Stimulated activated naive CD8-positive, alpha-beta T cell treated with anti-CD3 and anti-CD28 coated beads, Interleukin-15, amount 100 ng/mL, for 72 hours (primary cell): ENCODE results near the gene FREM1.
A peak's percentile ranks its signal among the peaks of the same experiment; 100 is the strongest.

Source experiments
- ATAC-seq: fragments of 150-1000 bp; cut with Tn5 transposase; 2 replicates; pipeline ENCODE4 v1.10.0; 2021; ENCODE audit warnings: mild to moderate bottlenecking, moderate library complexity
- DNase-seq, 2 donors: peaks; one replicate each; pipeline ENCODE4 v3.0.0; 2021 to 2022
- H3K27ac Mint-ChIP-seq, 2 donors: one replicate each; pipeline ENCODE4 v1.8.0; 2022; ENCODE audit warnings: mild to moderate bottlenecking in 2 of 2, mixed read lengths in 2 of 2, moderate library complexity in 2 of 2
- H3K27me3 Mint-ChIP-seq: one replicate; pipeline ENCODE4 v1.8.0; 2022; ENCODE audit warnings: mixed read lengths
- H3K4me1 Mint-ChIP-seq: one replicate; pipeline ENCODE4 v1.8.0; 2022; ENCODE audit warnings: mild to moderate bottlenecking, mixed read lengths
- H3K4me3 Mint-ChIP-seq, 2 donors: one replicate each; pipeline ENCODE4 v1.8.0; 2022; ENCODE audit warnings: mild to moderate bottlenecking in 2 of 2, mixed read lengths in 2 of 2, moderate library complexity in 1 of 2
- H3K9me3 Mint-ChIP-seq, 2 donors: one replicate each; pipeline ENCODE4 v1.8.0; 2022; ENCODE audit warnings: mixed read lengths in 2 of 2

The FREM1 gene

GRCh38 chr9:14779566-14780022 is 130.6 kb downstream of the FREM1 start:
- Mint-ChIP-seq H3K27ac (peak overlapping the region in 1 of 2 donors; percentile 86), H3K4me3 (no peak overlapping the region), H3K9me3 (no peaks in the 10 kb centered on the region), H3K4me1 (no peaks in the 10 kb centered on the region), H3K27me3 (peaks cover 9% of the 10 kb centered on the region)
- no peak for DNase-seq
- no peak for ATAC-seq

DNA sequence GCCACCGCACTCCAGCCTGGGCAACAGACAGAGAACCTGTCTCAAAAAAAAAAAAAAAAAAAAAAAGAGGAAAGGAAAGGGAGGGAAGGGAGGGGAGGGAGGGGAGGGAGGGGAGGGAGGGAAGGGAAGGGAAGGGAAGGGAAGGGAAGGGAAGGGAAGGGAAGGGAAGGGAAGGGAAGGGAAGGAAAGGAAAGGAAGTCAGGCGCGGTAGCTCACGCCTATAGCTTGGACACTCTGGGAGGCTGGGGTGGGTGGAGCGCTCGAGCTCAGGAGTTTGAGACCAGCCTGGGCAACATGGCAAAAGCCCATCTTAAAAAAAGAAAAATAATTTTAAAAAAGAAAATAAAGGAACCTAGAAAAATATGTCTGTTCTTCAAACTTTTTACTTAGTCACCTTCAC is 131.7 kb downstream of the FREM1 start:
- H3K4me1 Mint-ChIP-seq: no peaks in the 10 kb centered on the region
- no peak for DNase-seq
- no peak for ATAC-seq
- no peak overlapping the region for H3K4me3 Mint-ChIP-seq
- no peak overlapping the region for H3K27ac Mint-ChIP-seq
- peaks cover 9% of the 10 kb centered on the region for H3K27me3 Mint-ChIP-seq
- H3K9me3 Mint-ChIP-seq: no peaks in the 10 kb centered on the region

DNA sequence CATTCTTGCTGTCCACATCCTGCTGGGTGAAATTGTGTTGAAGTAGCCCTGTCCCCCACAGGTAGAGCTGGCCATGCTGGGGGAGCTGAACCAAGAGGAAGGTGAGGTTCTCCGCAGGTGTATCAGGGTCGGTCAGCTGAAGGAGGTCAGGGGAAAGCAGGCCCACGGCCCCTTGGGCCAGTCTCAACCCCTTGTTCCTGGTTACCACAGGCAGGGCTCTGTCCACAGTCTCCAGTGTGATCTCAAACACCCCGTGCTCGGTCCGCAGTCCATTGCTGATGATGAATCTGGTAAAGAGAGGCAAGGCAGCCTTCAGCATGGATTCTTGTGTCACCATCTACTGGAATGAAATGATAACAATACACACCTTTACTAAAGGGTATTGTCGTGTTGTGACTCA is 134.3 kb downstream of the FREM1 start:
- ATAC-seq (no peak), DNase-seq (no peak)
- H3K27ac Mint-ChIP-seq: no peak overlapping the region
- peaks cover 12% of the 10 kb centered on the region for H3K27me3 Mint-ChIP-seq
- H3K4me1 Mint-ChIP-seq: no peaks in the 10 kb centered on the region
- H3K9me3 Mint-ChIP-seq: no peaks in the 10 kb centered on the region
- H3K4me3 Mint-ChIP-seq: no peak overlapping the region

GRCh38 chr9:14770592-14770991 is 139.6 kb downstream of the FREM1 start:
- Mint-ChIP-seq H3K27ac (no peak overlapping the region), H3K4me3 (no peak overlapping the region), H3K9me3 (no peaks in the 10 kb centered on the region), H3K27me3 (peaks cover 19% of the 10 kb centered on the region), H3K4me1 (no peaks in the 10 kb centered on the region)
- DNase-seq: no peak
- no peak for ATAC-seq

GRCh38 chr9:14769230-14769571 is 141.0 kb downstream of the FREM1 start:
- H3K9me3 Mint-ChIP-seq: no peaks in the 10 kb centered on the region
- H3K27ac Mint-ChIP-seq: no peak overlapping the region
- H3K4me3 Mint-ChIP-seq: no peak overlapping the region
- no peaks in the 10 kb centered on the region for H3K4me1 Mint-ChIP-seq
- DNase-seq (no peak), ATAC-seq (no peak)
- H3K27me3 Mint-ChIP-seq: peaks cover 21% of the 10 kb centered on the region

DNA sequence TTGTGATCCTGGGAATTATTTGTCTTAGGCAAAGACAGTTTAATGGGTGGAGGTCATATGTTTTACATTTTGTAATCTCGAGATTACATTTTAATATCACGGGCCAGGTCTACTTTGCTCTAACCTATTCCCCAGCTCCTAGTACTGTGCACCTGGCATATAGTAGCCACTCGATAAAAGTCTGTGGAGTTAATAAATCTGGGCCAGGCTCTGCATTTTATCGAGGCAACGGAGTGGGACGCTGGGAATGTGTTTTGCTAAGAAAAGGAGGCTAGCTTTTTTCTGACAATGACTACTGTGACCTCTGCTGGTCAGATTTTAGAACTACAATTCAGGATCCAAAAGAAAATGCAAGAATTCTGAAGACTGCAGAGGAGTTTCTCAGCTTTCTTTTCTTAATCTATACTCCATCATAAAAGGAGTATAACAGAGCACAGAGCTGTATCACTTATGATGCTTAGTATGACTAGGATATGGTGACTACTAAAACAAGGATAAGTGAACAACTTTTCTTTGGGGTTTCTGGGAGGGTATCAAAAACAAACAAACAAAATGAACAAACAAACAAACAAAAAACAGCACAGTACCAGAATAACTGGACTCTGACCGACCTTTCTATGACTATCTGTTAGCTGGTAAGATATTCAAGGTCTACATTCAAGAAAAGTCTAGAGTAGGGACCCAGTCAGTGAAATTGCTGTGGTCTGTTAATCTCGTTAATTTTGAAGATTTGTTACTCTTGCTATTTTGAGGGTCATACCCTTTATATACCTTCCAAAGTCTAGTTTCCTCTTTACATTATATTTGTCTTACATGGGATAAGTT is 141.6 kb downstream of the FREM1 start:
- Mint-ChIP-seq H3K27ac (no peak overlapping the region), H3K4me3 (no peak overlapping the region), H3K9me3 (no peaks in the 10 kb centered on the region), H3K27me3 (peaks cover 21% of the 10 kb centered on the region), H3K4me1 (no peaks in the 10 kb centered on the region)
- ATAC-seq (no peak), DNase-seq (peak in 1 of 2 donors; percentile 1)

DNA sequence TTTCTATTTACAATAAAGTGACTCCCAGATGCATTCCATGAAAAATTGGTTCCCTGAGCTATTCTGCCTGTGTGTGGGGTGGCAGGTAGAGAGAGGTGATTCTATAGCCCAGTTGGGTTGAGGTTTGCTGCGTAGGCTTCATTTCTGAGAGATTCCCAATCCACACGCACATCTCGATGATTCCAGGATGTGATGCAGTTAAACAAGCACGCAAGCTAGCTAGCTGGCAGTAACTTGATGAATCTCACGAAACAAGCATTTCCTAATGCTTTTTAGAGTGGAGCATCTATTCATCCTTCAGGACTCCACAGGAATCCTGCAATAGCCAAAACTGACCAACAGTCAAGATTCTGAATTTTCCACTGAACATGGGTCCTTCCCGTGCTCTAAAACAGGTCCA is 143.9 kb downstream of the FREM1 start:
- ATAC-seq: no peak
- Mint-ChIP-seq H3K27me3 (peaks cover 21% of the 10 kb centered on the region), H3K9me3 (no peaks in the 10 kb centered on the region)

GRCh38 chr9:14761584-14761983 is 148.6 kb downstream of the FREM1 start:
- DNase-seq (no peak), ATAC-seq (no peak)
- Mint-ChIP-seq H3K4me1 (no peaks in the 10 kb centered on the region), H3K27me3 (peaks cover 16% of the 10 kb centered on the region), H3K27ac (no peak overlapping the region), H3K4me3 (no peak overlapping the region), H3K9me3 (no peaks in the 10 kb centered on the region)

More for the DNA sequence above, 143.9 kb downstream of the FREM1 start:
- Mint-ChIP-seq H3K4me3 (no peak overlapping the region), H3K4me1 (no peaks in the 10 kb centered on the region), H3K27ac (no peak overlapping the region)
- DNase-seq: no peak

GRCh38 chr9:14760060-14760459 is 150.2 kb downstream of the FREM1 start:
- DNase-seq (no peak), ATAC-seq (no peak)
- no peak overlapping the region for H3K4me3 Mint-ChIP-seq
- H3K27ac Mint-ChIP-seq: no peak overlapping the region
- no peaks in the 10 kb centered on the region for H3K9me3 Mint-ChIP-seq
- H3K4me1 Mint-ChIP-seq: no peaks in the 10 kb centered on the region
- peaks cover 9% of the 10 kb centered on the region for H3K27me3 Mint-ChIP-seq

- no peak overlapping the region for H3K27ac Mint-ChIP-seq
- ATAC-seq: no peak
- no peak for DNase-seq
- peaks cover 26% of the 10 kb centered on the region for H3K27me3 Mint-ChIP-seq
- no peaks in the 10 kb centered on the region for H3K9me3 Mint-ChIP-seq
- H3K4me3 Mint-ChIP-seq: no peak overlapping the region
- no peaks in the 10 kb centered on the region for H3K4me1 Mint-ChIP-seq
Observed at GRCh38 chr9:14756291-14756690, 153.9 kb downstream of the FREM1 start.

GRCh38 chr9:14752871-14753270 is 157.4 kb downstream of the FREM1 start:
- no peak for ATAC-seq
- no peak for DNase-seq
- Mint-ChIP-seq H3K27ac (no peak overlapping the region), H3K27me3 (peaks cover 60% of the 10 kb centered on the region), H3K9me3 (no peaks in the 10 kb centered on the region), H3K4me3 (no peak overlapping the region), H3K4me1 (peaks cover 17% of the 10 kb centered on the region)

GRCh38 chr9:14752271-14752670 is 158.0 kb downstream of the FREM1 start:
- Mint-ChIP-seq H3K4me1 (peaks cover 17% of the 10 kb centered on the region), H3K27me3 (peaks cover 59% of the 10 kb centered on the region), H3K4me3 (no peak overlapping the region), H3K27ac (no peak overlapping the region), H3K9me3 (no peaks in the 10 kb centered on the region)
- no peak for DNase-seq
- no peak for ATAC-seq

DNA sequence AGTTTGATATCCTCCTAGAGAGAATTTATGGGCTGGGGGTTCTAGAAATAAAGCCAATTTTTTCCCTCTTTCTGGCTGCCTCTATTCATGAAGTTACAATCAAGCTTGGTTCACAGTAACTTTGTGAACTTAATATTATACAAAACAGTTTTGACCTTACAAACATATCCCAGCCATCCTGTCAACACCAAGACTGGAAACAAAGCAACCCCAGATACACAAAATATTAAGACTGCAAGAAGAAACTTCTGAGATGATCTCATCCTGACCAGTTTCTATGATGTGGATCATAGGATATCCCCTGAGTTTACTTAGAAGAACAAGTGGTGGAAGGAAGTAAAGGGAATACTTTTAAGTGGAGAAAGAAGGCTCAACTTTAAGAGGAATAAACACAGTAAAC is 159.4 kb downstream of the FREM1 start:
- Mint-ChIP-seq H3K9me3 (no peaks in the 10 kb centered on the region), H3K27me3 (peaks cover 52% of the 10 kb centered on the region), H3K4me1 (peaks cover 17% of the 10 kb centered on the region), H3K4me3 (no peak overlapping the region), H3K27ac (no peak overlapping the region)
- DNase-seq (no peak), ATAC-seq (no peak)

DNA sequence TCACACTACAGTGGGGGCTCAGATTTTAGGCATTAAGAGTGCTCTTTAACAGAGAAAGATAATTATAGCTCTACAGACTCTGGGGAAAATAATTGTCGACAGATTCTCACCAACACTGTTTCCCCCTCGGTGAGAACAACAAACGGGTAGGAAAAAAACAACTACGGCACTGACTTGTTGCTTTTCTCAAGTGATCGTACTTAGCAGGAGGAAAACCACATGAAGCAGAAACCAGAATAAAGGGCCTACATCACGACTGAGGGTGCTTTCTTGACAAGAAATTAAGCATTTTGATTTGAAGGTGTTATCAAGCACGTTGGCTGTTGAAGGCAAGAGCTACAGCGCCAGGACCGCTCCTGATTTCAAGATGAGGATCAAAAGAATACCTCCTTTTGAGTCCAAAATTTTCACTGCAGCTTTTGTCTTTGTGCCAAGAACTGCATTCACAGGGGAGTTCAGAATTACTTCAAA is 160.5 kb downstream of the FREM1 start:
- H3K27me3 Mint-ChIP-seq: peaks cover 52% of the 10 kb centered on the region
- ATAC-seq: no peak
- peak overlapping the region in 1 of 2 donors; percentile 17 for H3K27ac Mint-ChIP-seq
- H3K4me3 Mint-ChIP-seq: no peak overlapping the region
- H3K4me1 Mint-ChIP-seq: peaks cover 17% of the 10 kb centered on the region
- DNase-seq: no peak
- H3K9me3 Mint-ChIP-seq: no peaks in the 10 kb centered on the region

- no peak overlapping the region for H3K27ac Mint-ChIP-seq
- peaks cover 17% of the 10 kb centered on the region for H3K4me1 Mint-ChIP-seq
- H3K4me3 Mint-ChIP-seq: no peak overlapping the region
- peaks cover 52% of the 10 kb centered on the region for H3K27me3 Mint-ChIP-seq
- DNase-seq: no peak
- ATAC-seq: no peak
- no peaks in the 10 kb centered on the region for H3K9me3 Mint-ChIP-seq
Observed at GRCh38 chr9:14748373-14748772, 161.9 kb downstream of the FREM1 start.

DNA sequence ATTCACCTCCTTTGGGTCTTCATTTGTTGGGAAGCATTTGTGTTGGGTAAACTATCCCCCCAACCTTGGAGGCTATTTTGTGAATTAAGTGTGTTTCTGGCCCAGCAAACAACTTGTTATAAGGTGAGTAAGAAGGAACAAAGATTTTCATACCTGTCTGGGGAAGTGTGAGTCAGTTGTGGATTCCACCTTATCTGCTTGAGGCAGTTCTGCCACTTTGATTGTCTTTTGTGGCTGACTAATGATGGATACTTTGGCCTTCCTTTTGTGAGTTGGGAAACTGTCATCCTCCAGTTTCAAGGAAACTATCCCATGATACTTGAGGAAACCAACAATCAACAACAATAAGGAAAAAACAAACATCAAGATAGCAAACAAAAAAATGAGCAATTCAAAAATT is 163.1 kb downstream of the FREM1 start:
- H3K27me3 Mint-ChIP-seq: peaks cover 43% of the 10 kb centered on the region

DNA sequence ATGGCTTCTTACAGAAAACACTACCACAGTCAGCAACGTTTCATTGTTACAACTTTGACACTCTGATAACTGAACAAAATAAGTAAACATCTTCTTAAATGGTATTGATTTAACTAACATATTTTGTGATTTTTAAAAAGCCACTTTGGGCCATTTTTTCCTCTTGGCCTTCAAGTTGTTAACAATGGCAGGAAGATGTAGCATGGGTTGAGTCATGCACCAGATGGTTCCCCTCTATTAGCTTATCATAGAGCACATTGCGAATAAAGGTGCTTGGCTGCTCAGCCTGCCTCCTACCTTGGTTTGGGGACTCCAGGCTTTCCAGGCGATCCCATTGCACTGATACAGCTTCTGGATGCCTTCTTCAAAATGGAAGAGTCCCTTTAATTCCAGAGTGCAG is 163.6 kb downstream of the FREM1 start:
- H3K9me3 Mint-ChIP-seq: no peaks in the 10 kb centered on the region
- H3K4me3 Mint-ChIP-seq: no peak overlapping the region
- H3K4me1 Mint-ChIP-seq: peaks cover 17% of the 10 kb centered on the region
- no peak overlapping the region for H3K27ac Mint-ChIP-seq
- H3K27me3 Mint-ChIP-seq: peaks cover 38% of the 10 kb centered on the region
- ATAC-seq: no peak
- no peak for DNase-seq

More for the DNA sequence above, 163.1 kb downstream of the FREM1 start:
- no peak overlapping the region for H3K27ac Mint-ChIP-seq
- no peaks in the 10 kb centered on the region for H3K9me3 Mint-ChIP-seq
- no peak for DNase-seq
- H3K4me1 Mint-ChIP-seq: peaks cover 17% of the 10 kb centered on the region
- no peak overlapping the region for H3K4me3 Mint-ChIP-seq
- ATAC-seq: no peak
